Sigmoid colon (tissue), 4 donors: ENCODE results near the gene SPNS1.
"Not testable (repeated sequence)": the region's sequence is repeated elsewhere in the genome, so short reads cannot be mapped to it uniquely, and the experiment has no call there.

Source experiments
- CTCF ChIP-seq, 4 experiments: fragments of 450-650 bp in 3 of 4; fragments of 200-600 bp in 1 of 4; IDR thresholded peaks; one replicate each; pipeline ENCODE4 v1.5.1; 2016 to 2019; ENCODE audit warnings: antibody characterized with exemption in 4 of 4, mild to moderate bottlenecking in 3 of 4, moderate library complexity in 2 of 4
- POLR2AphosphoS5 ChIP-seq, 4 donors: sonication (generic); formaldehyde crosslinking; IDR thresholded peaks; one replicate each; pipeline ENCODE4 v1.6.1; 2017; ENCODE audit warnings: antibody characterized with exemption in 4 of 4

- not testable (repeated sequence) for TF ChIP-seq POLR2AphosphoS5, CTCF (IDR thresholded peaks at IDR 0.05)
Observed at GRCh38 chr16:28926284-28926683, 48.3 kb upstream of the SPNS1 start.
